ENCODE data around the gene GPC6.

The GPC6 gene

DNA sequence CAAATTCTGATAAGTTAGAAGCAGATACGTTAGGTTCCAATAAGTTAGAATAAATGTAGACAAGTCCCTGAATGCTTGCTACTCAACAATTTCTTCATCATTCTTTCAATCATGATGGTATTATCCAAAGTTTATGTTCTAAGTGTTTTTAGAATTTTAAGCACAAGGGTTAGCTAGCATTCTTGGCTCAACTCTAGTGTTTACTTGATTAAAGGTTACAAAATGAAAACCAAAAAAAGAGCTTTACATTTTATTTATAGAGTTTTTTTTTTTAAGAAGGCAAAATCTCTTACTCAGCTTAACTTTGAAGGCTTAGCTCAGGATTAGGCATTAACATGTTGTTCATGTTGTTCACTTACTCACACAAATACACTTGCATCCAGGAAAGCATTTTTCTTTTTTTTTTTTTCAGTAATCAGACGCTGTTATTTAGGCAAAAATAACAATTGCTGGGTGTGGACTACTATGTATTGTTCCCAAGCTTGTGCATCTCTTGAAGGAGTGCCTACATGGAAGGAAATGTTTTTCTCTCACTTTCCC lies 832.3 kb downstream of the GPC6 start:
- no peaks in the 10 kb centered on the region for H3K9me3 ChIP-seq (ENCODE audit: control insufficient read depth, insufficient read depth, low read length)
- H3K9ac ChIP-seq (ENCODE audit: low read depth, low read length), result no peak overlapping the region
- no peaks in the 10 kb centered on the region for H3K4me1 ChIP-seq (ENCODE audit: insufficient read depth, low read length)
- no peaks in the 10 kb centered on the region for H3K36me3 ChIP-seq (ENCODE audit: insufficient read depth, low read length)

DNA sequence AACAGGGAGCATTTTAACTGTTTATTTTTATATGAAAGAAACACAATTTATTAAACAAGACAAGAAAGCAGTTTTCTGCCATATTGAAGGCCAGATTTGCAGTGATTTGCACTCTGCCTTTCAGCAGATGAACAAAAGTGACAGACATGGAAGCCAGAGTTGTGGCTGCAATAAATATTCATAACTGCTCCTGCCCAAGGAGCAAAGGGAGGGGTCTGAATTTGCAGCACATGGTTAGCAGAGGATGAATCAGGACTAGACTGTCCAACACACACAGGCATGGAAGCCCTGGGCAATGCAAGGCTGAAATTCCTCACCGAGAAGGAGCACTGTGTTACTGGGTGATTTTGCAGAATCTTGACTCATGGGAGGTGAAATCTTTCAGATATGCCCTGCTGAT lies 834.7 kb downstream of the GPC6 start:
- H3K36me3 ChIP-seq (ENCODE audit: insufficient read depth, low read length), result no peaks in the 10 kb centered on the region
- H3K9ac ChIP-seq (ENCODE audit: low read depth, low read length), result no peak overlapping the region
- no peaks in the 10 kb centered on the region for H3K9me3 ChIP-seq (ENCODE audit: control insufficient read depth, insufficient read depth, low read length)
- no peaks in the 10 kb centered on the region for H3K4me1 ChIP-seq (ENCODE audit: insufficient read depth, low read length)

- Histone ChIP-seq H3K9ac (ENCODE audit: low read depth, low read length) (no peak overlapping the region), H3K36me3 (ENCODE audit: insufficient read depth, low read length) (no peaks in the 10 kb centered on the region), H3K4me1 (ENCODE audit: insufficient read depth, low read length) (no peaks in the 10 kb centered on the region), H3K9me3 (ENCODE audit: control insufficient read depth, insufficient read depth, low read length) (no peaks in the 10 kb centered on the region)
These were observed 836.5 kb downstream of the GPC6 start for GRCh38 chr13:94063096-94063495.

GRCh38 chr13:94063848-94064247 lies 837.2 kb downstream of the GPC6 start:
- Histone ChIP-seq H3K4me1 (ENCODE audit: insufficient read depth, low read length) (no peaks in the 10 kb centered on the region), H3K9me3 (ENCODE audit: control insufficient read depth, insufficient read depth, low read length) (no peaks in the 10 kb centered on the region)

GRCh38 chr13:94065741-94066140 lies 839.1 kb downstream of the GPC6 start:
- Histone ChIP-seq H3K9me3 (ENCODE audit: control insufficient read depth, insufficient read depth, low read length) (no peaks in the 10 kb centered on the region), H3K4me1 (ENCODE audit: insufficient read depth, low read length) (no peaks in the 10 kb centered on the region), H3K36me3 (ENCODE audit: insufficient read depth, low read length) (no peaks in the 10 kb centered on the region), H3K9ac (ENCODE audit: low read depth, low read length) (no peak overlapping the region)

More at GRCh38 chr13:94063848-94064247, 837.2 kb downstream of the GPC6 start:
- H3K9ac ChIP-seq (ENCODE audit: low read depth, low read length), result no peak overlapping the region
- no peaks in the 10 kb centered on the region for H3K36me3 ChIP-seq (ENCODE audit: insufficient read depth, low read length)

DNA sequence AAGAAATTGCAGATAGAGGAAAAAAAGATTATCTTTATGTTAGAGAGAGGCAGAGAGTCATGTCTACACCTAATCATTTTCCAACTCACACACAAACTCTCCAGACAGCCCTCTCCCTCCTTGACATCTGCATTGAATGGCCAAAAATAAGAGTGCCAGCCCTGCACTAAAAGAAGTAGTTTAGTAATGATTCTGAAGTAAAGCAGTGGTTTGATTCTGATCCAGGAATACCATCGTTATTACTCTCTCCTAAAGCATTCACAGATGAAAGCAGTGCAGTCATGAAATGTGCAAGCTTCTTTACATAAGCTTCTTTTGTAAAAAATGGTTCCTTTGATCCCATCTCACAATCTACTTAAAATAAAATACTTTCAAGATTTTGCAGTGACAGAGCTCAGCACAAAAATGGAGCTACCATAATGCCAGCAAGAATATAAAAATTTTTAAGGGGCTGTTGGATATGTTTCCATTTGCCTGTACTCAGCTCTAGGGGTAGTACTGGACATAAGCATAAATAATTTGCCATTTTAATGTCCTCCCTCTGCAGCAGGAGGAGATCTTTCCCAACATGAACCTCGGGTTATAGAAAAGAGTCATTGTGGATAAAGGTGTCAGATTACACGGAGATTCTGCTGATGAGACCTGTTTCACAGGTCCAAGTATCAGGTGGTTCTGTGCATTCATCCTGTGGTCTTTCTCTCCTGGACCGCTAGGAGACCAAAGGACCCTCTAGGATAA lies 846.6 kb downstream of the GPC6 start:
- Histone ChIP-seq H3K9me3 (ENCODE audit: control insufficient read depth, insufficient read depth, low read length) (peaks cover 7% of the 10 kb centered on the region; the same call in 1 of the 2 replicates), H3K9ac (ENCODE audit: low read depth, low read length) (no peak overlapping the region)

GRCh38 chr13:94079876-94080275 lies 853.3 kb downstream of the GPC6 start:
- no peak overlapping the region for H3K9ac ChIP-seq (ENCODE audit: low read depth, low read length)
- H3K36me3 ChIP-seq (ENCODE audit: insufficient read depth, low read length), result no peaks in the 10 kb centered on the region
- H3K4me1 ChIP-seq (ENCODE audit: insufficient read depth, low read length), result no peaks in the 10 kb centered on the region
- H3K9me3 ChIP-seq (ENCODE audit: control insufficient read depth, insufficient read depth, low read length), result peaks cover 7% of the 10 kb centered on the region; the same call in 1 of the 2 replicates

More for the DNA sequence above, 846.6 kb downstream of the GPC6 start:
- Histone ChIP-seq H3K36me3 (ENCODE audit: insufficient read depth, low read length) (no peaks in the 10 kb centered on the region), H3K4me1 (ENCODE audit: insufficient read depth, low read length) (no peaks in the 10 kb centered on the region)

- Histone ChIP-seq H3K9me3 (ENCODE audit: control insufficient read depth, insufficient read depth, low read length) (peaks cover 7% of the 10 kb centered on the region; the same call in 1 of the 2 replicates), H3K4me1 (ENCODE audit: insufficient read depth, low read length) (no peaks in the 10 kb centered on the region), H3K9ac (ENCODE audit: low read depth, low read length) (no peak overlapping the region), H3K36me3 (ENCODE audit: insufficient read depth, low read length) (no peaks in the 10 kb centered on the region)
These were observed 853.9 kb downstream of the GPC6 start for GRCh38 chr13:94080527-94080926.

DNA sequence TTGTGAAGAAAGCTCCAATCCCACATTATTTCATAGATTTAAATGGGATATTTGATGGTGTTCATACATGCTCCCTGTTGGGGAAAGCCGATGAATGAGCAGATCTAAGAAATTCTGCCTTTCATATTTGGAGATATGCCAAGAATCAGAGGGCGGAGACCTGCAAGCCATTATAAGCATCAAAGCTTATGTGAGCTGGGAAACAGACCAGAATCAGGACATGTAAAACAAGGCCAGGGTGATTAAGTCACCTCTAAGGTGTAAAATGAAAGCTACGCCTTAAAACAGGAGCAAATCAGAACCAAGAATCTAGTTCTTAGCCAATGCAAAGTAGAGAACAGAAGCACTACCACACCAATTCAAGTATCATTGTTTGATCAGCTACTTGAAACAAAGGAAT lies 860.5 kb downstream of the GPC6 start:
- Histone ChIP-seq H3K9ac (ENCODE audit: low read depth, low read length) (no peak overlapping the region), H3K36me3 (ENCODE audit: insufficient read depth, low read length) (no peaks in the 10 kb centered on the region), H3K9me3 (ENCODE audit: control insufficient read depth, insufficient read depth, low read length) (no peaks in the 10 kb centered on the region), H3K4me1 (ENCODE audit: insufficient read depth, low read length) (no peaks in the 10 kb centered on the region)

DNA sequence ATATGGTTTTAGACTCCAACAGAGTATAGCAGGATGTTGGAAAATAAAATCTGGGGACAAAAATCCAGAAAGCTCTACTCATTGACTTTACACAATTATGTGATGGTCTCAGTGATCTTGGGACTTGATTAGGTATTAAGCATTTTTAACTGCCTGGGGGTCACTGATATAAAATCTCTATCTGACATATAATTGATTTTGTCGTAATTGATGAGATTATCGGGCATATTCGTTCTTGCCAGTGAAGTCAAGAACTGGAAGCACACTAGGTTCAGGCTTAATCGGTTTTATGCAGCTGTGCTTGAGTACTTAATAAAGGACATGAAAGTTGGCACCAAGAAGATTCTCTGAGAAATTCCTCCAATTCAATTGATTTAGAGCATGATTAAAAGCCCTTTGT lies 862.1 kb downstream of the GPC6 start:
- no peaks in the 10 kb centered on the region for H3K4me1 ChIP-seq (ENCODE audit: insufficient read depth, low read length)

GRCh38 chr13:94090773-94091480 lies 864.3 kb downstream of the GPC6 start:
- Histone ChIP-seq H3K4me1 (ENCODE audit: insufficient read depth, low read length) (no peaks in the 10 kb centered on the region), H3K9me3 (ENCODE audit: control insufficient read depth, insufficient read depth, low read length) (no peaks in the 10 kb centered on the region), H3K36me3 (ENCODE audit: insufficient read depth, low read length) (no peaks in the 10 kb centered on the region), H3K9ac (ENCODE audit: low read depth, low read length) (no peak overlapping the region)

More for the DNA sequence above, 862.1 kb downstream of the GPC6 start:
- Histone ChIP-seq H3K9me3 (ENCODE audit: control insufficient read depth, insufficient read depth, low read length) (no peaks in the 10 kb centered on the region), H3K9ac (ENCODE audit: low read depth, low read length) (no peak overlapping the region), H3K36me3 (ENCODE audit: insufficient read depth, low read length) (no peaks in the 10 kb centered on the region)

DNA sequence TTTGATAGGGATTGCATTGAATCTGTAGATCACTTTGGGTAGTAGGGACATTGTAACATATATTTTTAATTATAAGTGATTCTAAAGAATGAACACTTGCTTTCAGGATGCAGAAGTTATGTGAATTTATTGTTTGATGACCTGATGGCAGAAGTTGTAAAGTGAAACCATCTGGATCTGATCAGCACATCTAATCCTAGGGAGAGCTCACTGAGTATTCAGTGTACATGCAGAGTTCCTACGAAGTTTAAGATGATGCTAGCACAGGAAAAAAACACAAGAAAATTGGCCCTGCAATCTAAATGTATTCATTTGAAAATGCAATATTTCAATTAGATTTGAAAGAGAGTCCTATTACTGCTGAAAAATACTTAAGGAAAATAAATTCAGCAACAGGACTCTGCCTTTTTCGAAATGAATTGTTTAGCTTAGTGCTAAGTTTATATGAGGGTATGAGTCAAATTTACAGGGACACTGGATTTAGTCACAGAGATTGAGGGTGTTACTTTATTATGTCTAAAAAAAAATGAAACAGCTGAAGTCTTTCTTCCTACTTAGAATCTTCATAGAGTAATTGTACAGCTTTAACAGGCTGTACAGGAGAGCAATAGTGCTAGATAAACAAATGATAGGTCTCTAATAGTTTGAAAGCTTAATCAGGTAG lies 867.2 kb downstream of the GPC6 start:
- Histone ChIP-seq H3K4me1 (ENCODE audit: insufficient read depth, low read length) (no peaks in the 10 kb centered on the region), H3K36me3 (ENCODE audit: insufficient read depth, low read length) (no peaks in the 10 kb centered on the region), H3K9me3 (ENCODE audit: control insufficient read depth, insufficient read depth, low read length) (no peaks in the 10 kb centered on the region), H3K9ac (ENCODE audit: low read depth, low read length) (no peak overlapping the region)

- H3K9me3 ChIP-seq (ENCODE audit: control insufficient read depth, insufficient read depth, low read length), result no peaks in the 10 kb centered on the region
- H3K36me3 ChIP-seq (ENCODE audit: insufficient read depth, low read length), result no peaks in the 10 kb centered on the region
- no peak overlapping the region for H3K9ac ChIP-seq (ENCODE audit: low read depth, low read length)
- no peaks in the 10 kb centered on the region for H3K4me1 ChIP-seq (ENCODE audit: insufficient read depth, low read length)
These were observed 883.2 kb downstream of the GPC6 start for GRCh38 chr13:94109715-94110374.

DNA sequence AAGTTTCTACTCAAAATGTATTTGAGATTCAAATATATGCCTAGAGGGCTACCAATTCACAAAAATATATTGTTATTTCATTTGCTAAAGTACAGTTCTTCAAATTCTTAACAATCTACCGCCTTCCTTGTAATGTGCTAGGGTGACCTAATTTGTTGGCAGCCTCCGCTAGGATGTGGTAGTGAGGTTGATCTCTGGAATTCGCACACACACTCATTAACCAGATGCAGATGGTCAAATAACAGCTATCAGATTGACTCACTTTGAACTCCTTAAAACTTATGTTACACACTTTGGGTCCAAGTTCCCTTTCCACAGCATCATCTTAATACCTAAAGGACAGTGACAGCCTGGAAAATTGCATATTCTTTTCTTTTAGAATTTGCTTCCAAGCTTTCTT lies 885.6 kb downstream of the GPC6 start:
- peaks cover 4% of the 10 kb centered on the region; the same call in 1 of the 2 replicates for H3K4me1 ChIP-seq (ENCODE audit: insufficient read depth, low read length)
- H3K36me3 ChIP-seq (ENCODE audit: insufficient read depth, low read length), result no peaks in the 10 kb centered on the region
- no peaks in the 10 kb centered on the region for H3K9me3 ChIP-seq (ENCODE audit: control insufficient read depth, insufficient read depth, low read length)
- no peak overlapping the region for H3K9ac ChIP-seq (ENCODE audit: low read depth, low read length)
